Body of pancreas (tissue), 4 donors: ENCODE results near the gene FAM20C.

Experiments used
- POLR2A ChIP-seq, 3 donors: fragments of 450-650 bp; IDR thresholded peaks; one replicate each; pipeline ENCODE4 v1.6.1; 2016; ENCODE audit warnings: antibody characterized with exemption in 3 of 3, mild to moderate bottlenecking in 2 of 3
- TF ChIP-seq, protein P1 (sequence below), 7 experiments: fragments of 450-650 bp in 4 of 7; fragments of 200-600 bp in 3 of 7; sonication (generic) in 3 of 7; IDR thresholded peaks; one replicate each; pipeline ENCODE4 v1.5.1; 2016 to 2019; ENCODE audit warnings: antibody characterized with exemption in 7 of 7

DNA sequence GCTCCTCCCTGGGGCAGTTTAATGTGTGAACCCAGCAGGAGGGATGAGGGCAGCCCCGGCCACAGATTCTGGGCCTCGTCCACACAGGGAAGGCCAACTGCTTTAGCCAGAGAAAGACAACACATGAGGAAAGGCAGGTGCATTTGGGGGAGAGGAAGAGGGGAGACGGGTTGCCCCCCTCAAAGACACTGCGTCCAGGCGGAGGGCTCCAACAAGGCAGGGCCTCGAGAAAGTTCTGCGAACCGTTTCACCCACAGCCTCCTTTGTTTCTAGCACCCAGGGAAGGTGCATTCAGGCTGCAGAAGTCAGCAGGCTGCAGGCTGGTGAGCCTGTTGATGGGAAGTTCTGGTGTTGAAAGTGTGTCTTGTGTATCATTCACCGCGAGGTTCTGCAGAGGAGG lies 107.7 kb downstream of the FAM20C start:
- TF ChIP-seq POLR2A (IDR thresholded peaks at IDR 0.05) = no peak
- TF ChIP-seq, protein P1, sequence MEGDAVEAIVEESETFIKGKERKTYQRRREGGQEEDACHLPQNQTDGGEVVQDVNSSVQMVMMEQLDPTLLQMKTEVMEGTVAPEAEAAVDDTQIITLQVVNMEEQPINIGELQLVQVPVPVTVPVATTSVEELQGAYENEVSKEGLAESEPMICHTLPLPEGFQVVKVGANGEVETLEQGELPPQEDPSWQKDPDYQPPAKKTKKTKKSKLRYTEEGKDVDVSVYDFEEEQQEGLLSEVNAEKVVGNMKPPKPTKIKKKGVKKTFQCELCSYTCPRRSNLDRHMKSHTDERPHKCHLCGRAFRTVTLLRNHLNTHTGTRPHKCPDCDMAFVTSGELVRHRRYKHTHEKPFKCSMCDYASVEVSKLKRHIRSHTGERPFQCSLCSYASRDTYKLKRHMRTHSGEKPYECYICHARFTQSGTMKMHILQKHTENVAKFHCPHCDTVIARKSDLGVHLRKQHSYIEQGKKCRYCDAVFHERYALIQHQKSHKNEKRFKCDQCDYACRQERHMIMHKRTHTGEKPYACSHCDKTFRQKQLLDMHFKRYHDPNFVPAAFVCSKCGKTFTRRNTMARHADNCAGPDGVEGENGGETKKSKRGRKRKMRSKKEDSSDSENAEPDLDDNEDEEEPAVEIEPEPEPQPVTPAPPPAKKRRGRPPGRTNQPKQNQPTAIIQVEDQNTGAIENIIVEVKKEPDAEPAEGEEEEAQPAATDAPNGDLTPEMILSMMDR (IDR thresholded peaks at IDR 0.05) = no peak
